ENCODE measurements around the gene TP53RK. TPM values are rescaled to one million over a fixed set of nuclear protein-coding genes. Genes with fewer than 3 reads are reported as not detected.

The TP53RK gene
- total RNA-seq, 1 donor = 17.4 TPM

DNA sequence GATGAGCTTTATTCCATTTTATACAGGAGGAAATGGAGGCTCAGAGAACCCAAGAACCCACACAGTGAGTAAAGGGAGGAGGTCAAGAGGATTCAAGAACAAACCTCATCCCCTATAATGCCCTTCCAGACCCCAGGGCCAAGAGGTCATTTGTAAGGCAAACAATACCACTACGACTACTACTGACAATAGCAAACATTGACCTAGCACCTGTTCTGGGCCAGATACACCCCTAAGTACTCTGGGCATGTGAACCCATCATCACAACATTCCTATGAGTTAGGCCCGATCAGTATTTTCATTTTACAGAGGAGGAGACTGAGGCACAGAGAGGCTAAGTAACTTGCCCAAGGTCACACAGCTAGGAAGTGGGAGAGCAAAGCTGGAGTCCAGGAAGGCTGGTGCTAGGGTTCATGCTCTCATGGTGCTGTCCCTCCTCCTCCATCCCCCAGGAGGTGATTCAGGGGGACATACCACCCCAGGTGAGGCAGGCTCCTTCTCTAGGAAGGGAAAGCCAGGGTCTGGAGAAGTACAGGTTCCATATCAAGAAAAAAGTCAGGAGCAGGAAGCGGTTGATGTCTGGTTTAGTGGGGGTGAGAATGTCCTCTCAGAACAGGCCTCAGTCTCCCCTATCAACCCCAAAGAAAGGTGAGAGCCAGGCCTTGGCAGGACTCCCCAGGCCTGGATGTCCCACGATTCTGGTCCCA is 51.7 kb downstream of the TP53RK start:
- DNase-seq (ENCODE audit: low read depth) = no peak
- TF ChIP-seq, protein P1, sequence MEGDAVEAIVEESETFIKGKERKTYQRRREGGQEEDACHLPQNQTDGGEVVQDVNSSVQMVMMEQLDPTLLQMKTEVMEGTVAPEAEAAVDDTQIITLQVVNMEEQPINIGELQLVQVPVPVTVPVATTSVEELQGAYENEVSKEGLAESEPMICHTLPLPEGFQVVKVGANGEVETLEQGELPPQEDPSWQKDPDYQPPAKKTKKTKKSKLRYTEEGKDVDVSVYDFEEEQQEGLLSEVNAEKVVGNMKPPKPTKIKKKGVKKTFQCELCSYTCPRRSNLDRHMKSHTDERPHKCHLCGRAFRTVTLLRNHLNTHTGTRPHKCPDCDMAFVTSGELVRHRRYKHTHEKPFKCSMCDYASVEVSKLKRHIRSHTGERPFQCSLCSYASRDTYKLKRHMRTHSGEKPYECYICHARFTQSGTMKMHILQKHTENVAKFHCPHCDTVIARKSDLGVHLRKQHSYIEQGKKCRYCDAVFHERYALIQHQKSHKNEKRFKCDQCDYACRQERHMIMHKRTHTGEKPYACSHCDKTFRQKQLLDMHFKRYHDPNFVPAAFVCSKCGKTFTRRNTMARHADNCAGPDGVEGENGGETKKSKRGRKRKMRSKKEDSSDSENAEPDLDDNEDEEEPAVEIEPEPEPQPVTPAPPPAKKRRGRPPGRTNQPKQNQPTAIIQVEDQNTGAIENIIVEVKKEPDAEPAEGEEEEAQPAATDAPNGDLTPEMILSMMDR (IDR thresholded peaks at IDR 0.05; ENCODE audit: insufficient read depth, low read length) = no peak

DNA sequence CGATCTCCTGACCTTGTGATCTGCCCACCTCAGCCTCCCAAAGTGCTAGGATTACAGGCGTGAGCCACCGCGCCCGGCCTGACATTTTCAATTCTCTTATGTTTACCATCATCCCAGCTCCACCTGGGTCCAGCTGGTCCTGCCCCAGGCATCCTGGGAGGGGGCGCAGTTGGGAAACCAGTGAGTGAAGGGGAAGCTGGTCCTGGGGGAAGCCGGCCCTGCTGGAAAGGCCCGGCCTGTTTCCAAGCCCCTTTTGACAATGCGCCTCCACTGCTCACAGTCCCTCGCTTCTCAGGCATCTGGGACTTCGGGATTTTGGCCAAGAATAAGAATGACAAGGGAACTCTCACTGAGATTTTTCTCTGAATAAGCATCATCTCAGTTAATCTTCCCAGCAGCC is 52.2 kb downstream of the TP53RK start:
- no peak for DNase-seq (ENCODE audit: low read depth)
- TF ChIP-seq, protein P1 (IDR thresholded peaks at IDR 0.05; ENCODE audit: insufficient read depth, low read length) = no peak
- no peak overlapping the region for H3K4me3 ChIP-seq (ENCODE audit: low read depth, low read length)

More for the DNA sequence above, 51.7 kb downstream of the TP53RK start:
- H3K4me3 ChIP-seq (ENCODE audit: low read depth, low read length) = no peak overlapping the region

- no peak for DNase-seq (ENCODE audit: low read depth)
- no peak overlapping the region for H3K4me3 ChIP-seq (ENCODE audit: low read depth, low read length)
- TF ChIP-seq, protein P1 (IDR thresholded peaks at IDR 0.05; ENCODE audit: insufficient read depth, low read length) = no peak
Measured at GRCh38 chr20:46636514-46636913, 52.7 kb downstream of the TP53RK start.

GRCh38 chr20:46635514-46636136 is 53.6 kb downstream of the TP53RK start:
- no peak for DNase-seq (ENCODE audit: low read depth)
- TF ChIP-seq, protein P1 (IDR thresholded peaks at IDR 0.05; ENCODE audit: insufficient read depth, low read length) = no peak

DNA sequence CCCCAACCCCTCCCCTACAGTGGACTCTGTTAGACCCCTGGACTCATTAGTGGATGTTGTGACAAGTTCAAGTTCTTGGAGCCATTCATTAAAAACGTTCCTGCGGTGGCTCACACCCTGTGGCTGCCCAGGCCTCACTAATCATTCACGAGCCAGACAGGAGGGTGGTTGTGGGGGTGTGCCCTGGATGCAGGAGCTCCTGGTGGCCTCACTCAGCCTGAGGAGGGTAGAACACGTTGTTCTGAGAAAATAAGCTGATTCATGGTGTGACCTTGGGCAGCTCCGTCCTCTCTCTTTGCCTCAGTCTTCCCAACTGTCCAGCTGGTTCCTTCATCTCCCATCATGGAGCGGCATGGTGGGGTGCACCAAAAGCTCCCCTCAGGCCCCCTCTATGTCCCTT is 54.7 kb downstream of the TP53RK start:
- no peak overlapping the region for H3K4me3 ChIP-seq (ENCODE audit: low read depth, low read length)
- DNase-seq (ENCODE audit: low read depth) = no peak
- TF ChIP-seq, protein P1 (IDR thresholded peaks at IDR 0.05; ENCODE audit: insufficient read depth, low read length) = no peak

More at GRCh38 chr20:46635514-46636136, 53.6 kb downstream of the TP53RK start:
- H3K4me3 ChIP-seq (ENCODE audit: low read depth, low read length) = no peak overlapping the region

Other genes with a start within 250 kb of the TP53RK start
- 0.63 and 14.0 TPM in 2 replicates for gene ZNF334, start 175.9 kb downstream of the TP53RK start, total RNA-seq (ENCODE audit: low replicate concordance)
- gene OCSTAMP, start 138.8 kb downstream of the TP53RK start, total RNA-seq (ENCODE audit: low replicate concordance) = not detected in 2 replicates
- gene SLC13A3, start 38.0 kb downstream of the TP53RK start, total RNA-seq (ENCODE audit: low replicate concordance) = 3.0 and 4.2 TPM in 2 replicates
- gene SLC2A10, start 20.2 kb upstream of the TP53RK start, total RNA-seq (ENCODE audit: low replicate concordance) = 37.4 and 43.4 TPM in 2 replicates
- gene EYA2, start 205.4 kb upstream of the TP53RK start, total RNA-seq (ENCODE audit: low replicate concordance) = 0.57 and 1.6 TPM in 2 replicates

All from fibroblast of the aortic adventitia (primary cell).